VCaP (cell line): Measurements from ENCODE around the gene UPF3A.
"Not testable (repeated sequence)": the region's sequence is repeated elsewhere in the genome, so short reads cannot be mapped to it uniquely, and the experiment has no call there.

Experiments
- H3K27ac ChIP-seq: fragments of 450-650 bp; 2 replicates; pipeline ENCODE4 v1.5.1; 2017
- CTCF ChIP-seq: fragments of 450-650 bp; conservative IDR thresholded peaks from 2 replicates; pipeline ENCODE4 v1.5.1; 2017; ENCODE audit warnings: mild to moderate bottlenecking, moderate library complexity

Gene UPF3A

GRCh38 chr13:114237415-114238112 is 43.8 kb upstream of the UPF3A start:
- TF ChIP-seq CTCF: no peak
- H3K27ac ChIP-seq: no peak overlapping the region

GRCh38 chr13:114241918-114242317 is 39.5 kb upstream of the UPF3A start:
- H3K27ac ChIP-seq: no peak overlapping the region
- no peak for TF ChIP-seq CTCF

GRCh38 chr13:114243971-114244370 is 37.4 kb upstream of the UPF3A start:
- TF ChIP-seq CTCF: no peak
- H3K27ac ChIP-seq: no peak overlapping the region

- no peak overlapping the region for H3K27ac ChIP-seq
- TF ChIP-seq CTCF: no peak
These were observed 36.8 kb upstream of the UPF3A start for GRCh38 chr13:114244637-114245036.

- H3K27ac ChIP-seq: no peak overlapping the region
- TF ChIP-seq CTCF: no peak
These were observed 33.4 kb upstream of the UPF3A start for GRCh38 chr13:114248011-114248410.

- TF ChIP-seq CTCF: no peak
- no peak overlapping the region for H3K27ac ChIP-seq
These were observed 32.3 kb upstream of the UPF3A start for GRCh38 chr13:114249077-114249476.

- H3K27ac ChIP-seq: not testable (repeated sequence)
These were observed 29.6 kb upstream of the UPF3A start for GRCh38 chr13:114251639-114252440.

- H3K27ac ChIP-seq: no peak overlapping the region
- no peak for TF ChIP-seq CTCF
These were observed 24.9 kb upstream of the UPF3A start for GRCh38 chr13:114256547-114256946.
